Measurements from ENCODE around the gene ACOXL. TPM values are rescaled to one million over a fixed set of nuclear protein-coding genes. Genes with fewer than 3 reads are reported as not detected.

ACOXL gene
- total RNA-seq, 2 donors from 2014 or later, result 0.52 TPM; not detected in 1

DNA sequence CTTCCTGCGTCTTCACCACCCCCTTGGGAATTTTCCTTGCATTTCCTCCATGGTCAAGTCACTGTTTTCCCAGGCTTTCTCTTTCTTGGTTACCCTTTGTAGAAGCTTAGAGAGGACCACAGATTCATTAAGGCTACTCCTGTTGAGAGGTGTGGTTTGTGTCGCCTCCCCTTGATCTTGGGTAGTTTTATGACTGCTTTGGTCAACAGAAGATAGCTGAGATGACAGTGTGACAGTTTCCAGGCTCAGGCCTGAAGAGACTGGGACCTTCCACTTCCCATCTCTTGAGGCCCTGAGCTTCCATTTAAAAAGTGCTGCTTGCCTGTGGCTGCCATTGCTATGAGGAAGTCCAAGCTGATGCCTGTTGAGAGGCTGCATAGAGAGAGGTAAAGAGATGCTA, 5.4 kb downstream of the ACOXL start:
- ATAC-seq (no peak), DNase-seq (no peak)
- peaks cover 4% of the 10 kb centered on the region for H3K4me1 ChIP-seq
- H3K9me3 ChIP-seq, result no peaks in the 10 kb centered on the region
- no peaks in the 10 kb centered on the region for H3K36me3 ChIP-seq (replicated peaks in 1 of 2; ENCODE audit: insufficient read depth in 1 of 2, low read depth in 2 of 2)
- H3K4me3 ChIP-seq, result no peak overlapping the region
- H3K27ac ChIP-seq, result no peak overlapping the region
- intact Hi-C loops (cut with DNase I), result no loop called here
- H3K27me3 ChIP-seq, result peaks cover 0 to 10% of the 10 kb centered on the region in 2 donors
- TF ChIP-seq POLR2A (IDR thresholded peaks at IDR 0.05), result no peak
- TF ChIP-seq CTCF (IDR thresholded peaks at IDR 0.05), result no peak
- WGBS, 2 donors, result 79 to 85% methylated on average over 2 of the region's 2 CpGs

- Histone ChIP-seq H3K27ac (no peak overlapping the region), H3K4me1 (no peaks in the 10 kb centered on the region), H3K36me3 (replicated peaks in 1 of 2; ENCODE audit: insufficient read depth in 1 of 2, low read depth in 2 of 2) (no peaks in the 10 kb centered on the region), H3K27me3 (no peaks in the 10 kb centered on the region), H3K4me3 (no peak overlapping the region), H3K9me3 (no peaks in the 10 kb centered on the region)
- ATAC-seq (no peak), DNase-seq (no peak)
- 73 to 77% methylated on average over 9 of the region's 9 CpGs for WGBS, 2 donors
- TF ChIP-seq CTCF (IDR thresholded peaks at IDR 0.05), result no peak
- no peak for TF ChIP-seq POLR2A (IDR thresholded peaks at IDR 0.05)
- intact Hi-C loops (cut with DNase I), result no loop called here
Measured at GRCh38 chr2:110740747-110741349, 8.5 kb downstream of the ACOXL start.

- Histone ChIP-seq H3K27ac (no peak overlapping the region), H3K27me3 (no peaks in the 10 kb centered on the region), H3K4me1 (no peaks in the 10 kb centered on the region), H3K4me3 (no peak overlapping the region), H3K9me3 (no peaks in the 10 kb centered on the region), H3K36me3 (replicated peaks in 1 of 2; ENCODE audit: insufficient read depth in 1 of 2, low read depth in 2 of 2) (no peaks in the 10 kb centered on the region)
- WGBS, 2 donors, result 40 to 58% methylated on average over 9 of the region's 9 CpGs
- DNase-seq (no peak), ATAC-seq (no peak)
- intact Hi-C loops (cut with DNase I), result no loop called here
- TF ChIP-seq POLR2A (IDR thresholded peaks at IDR 0.05), result no peak
- TF ChIP-seq CTCF (IDR thresholded peaks at IDR 0.05), result no peak
Measured at GRCh38 chr2:110741491-110741980, 9.2 kb downstream of the ACOXL start.

DNA sequence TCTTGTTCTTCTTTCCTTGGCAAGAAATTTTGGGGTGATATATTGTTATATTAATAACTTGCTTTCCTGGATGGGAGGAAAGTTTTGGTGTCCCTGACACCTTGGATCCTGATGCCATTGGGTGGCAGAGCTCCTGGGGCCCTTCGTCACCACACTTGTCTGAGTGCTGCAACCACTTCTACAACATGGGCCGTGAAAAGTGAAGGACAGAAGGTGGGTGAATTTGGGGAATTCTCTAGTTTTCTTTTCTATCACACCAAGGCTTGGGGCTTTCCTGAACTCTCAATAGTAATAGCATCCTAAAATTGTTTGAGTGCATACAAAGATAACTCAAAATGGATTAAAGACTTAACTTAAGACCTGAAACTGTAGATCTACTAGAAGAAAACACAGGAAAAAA, 10.0 kb downstream of the ACOXL start:
- DNase-seq (no peak), ATAC-seq (no peak)
- WGBS, 2 donors, result 83 to 84% methylated on average over 2 of the region's 2 CpGs
- H3K27ac ChIP-seq, result no peak overlapping the region
- no peaks in the 10 kb centered on the region for H3K36me3 ChIP-seq (replicated peaks in 1 of 2; ENCODE audit: insufficient read depth in 1 of 2, low read depth in 2 of 2)
- TF ChIP-seq CTCF (IDR thresholded peaks at IDR 0.05), result no peak
- TF ChIP-seq POLR2A (IDR thresholded peaks at IDR 0.05), result no peak
- H3K27me3 ChIP-seq, result no peaks in the 10 kb centered on the region
- no peaks in the 10 kb centered on the region for H3K4me1 ChIP-seq
- intact Hi-C loops (cut with DNase I), result no loop called here
- no peak overlapping the region for H3K4me3 ChIP-seq
- no peaks in the 10 kb centered on the region for H3K9me3 ChIP-seq

- no peaks in the 10 kb centered on the region for H3K4me1 ChIP-seq
- no peak for ATAC-seq
- no peaks in the 10 kb centered on the region for H3K27me3 ChIP-seq
- H3K36me3 ChIP-seq (replicated peaks in 1 of 2; ENCODE audit: insufficient read depth in 1 of 2, low read depth in 2 of 2), result no peaks in the 10 kb centered on the region
- intact Hi-C loops (cut with DNase I), result no loop called here
- TF ChIP-seq POLR2A (IDR thresholded peaks at IDR 0.05), result no peak
- TF ChIP-seq CTCF (IDR thresholded peaks at IDR 0.05), result no peak
- H3K4me3 ChIP-seq, result no peak overlapping the region
- 84 to 90% methylated on average over 5 of the region's 5 CpGs for WGBS, 2 donors
- DNase-seq, result no peak
- H3K27ac ChIP-seq, result no peak overlapping the region
- no peaks in the 10 kb centered on the region for H3K9me3 ChIP-seq
Measured at GRCh38 chr2:110743600-110743999, 11.2 kb downstream of the ACOXL start.

Data from body of pancreas (tissue), 4 donors.